Measurements from ENCODE around the gene LCE1D. TPM values are rescaled to one million over a fixed set of nuclear protein-coding genes. Genes with fewer than 3 reads are reported as not detected.

The LCE1D gene
- total RNA-seq, 1 donor from 2014 or later: not detected

Other genes starting within 250 kb of the LCE1D start
- gene LCE3E, start 229.9 kb upstream of the LCE1D start, total RNA-seq: not detected in 3 replicates
- not detected in 3 replicates for gene LCE3D, start 216.2 kb upstream of the LCE1D start, total RNA-seq
- gene LCE3C, start 196.5 kb upstream of the LCE1D start, total RNA-seq: not detected in 3 replicates
- not detected in 3 replicates for gene LCE3B, start 182.9 kb upstream of the LCE1D start, total RNA-seq
- gene LCE3A, start 173.6 kb upstream of the LCE1D start, total RNA-seq: not detected in 3 replicates
- not detected in 3 replicates for gene LCE2D, start 133.3 kb upstream of the LCE1D start, total RNA-seq
- not detected in 3 replicates for gene LCE2C, start 121.4 kb upstream of the LCE1D start, total RNA-seq
- gene LCE2B, start 110.6 kb upstream of the LCE1D start, total RNA-seq: not detected in 3 replicates
- gene LCE2A, start 98.4 kb upstream of the LCE1D start, total RNA-seq: not detected in 3 replicates
- gene LCE4A, start 88.6 kb upstream of the LCE1D start, total RNA-seq: not detected in 3 replicates
- gene KPRP, start 38.7 kb upstream of the LCE1D start, total RNA-seq: not detected in 3 replicates
- gene LCE1F, start 21.6 kb upstream of the LCE1D start, total RNA-seq: not detected in 3 replicates
- gene LCE1E, start 10.5 kb upstream of the LCE1D start, total RNA-seq: not detected in 3 replicates
- gene LCE1C, start 9.9 kb downstream of the LCE1D start, total RNA-seq: not detected in 3 replicates
- gene LCE1B, start 15.2 kb downstream of the LCE1D start, total RNA-seq: not detected in 3 replicates
- not detected in 3 replicates for gene LCE1A, start 30.8 kb downstream of the LCE1D start, total RNA-seq
- gene LCE6A, start 46.1 kb downstream of the LCE1D start, total RNA-seq: not detected in 3 replicates
- not detected in 3 replicates for gene LCE7A, start 63.3 kb downstream of the LCE1D start, total RNA-seq
- gene SMCP, start 81.6 kb downstream of the LCE1D start, total RNA-seq: not detected in 3 replicates
- 0.11 to 0.34 TPM (median 0.27 TPM) in 3 replicates for gene IVL, start 111.8 kb downstream of the LCE1D start, total RNA-seq
- gene SPRR5, start 150.5 kb downstream of the LCE1D start, total RNA-seq: not detected in 3 replicates
- not detected in 3 replicates for gene SPRR4, start 173.9 kb downstream of the LCE1D start, total RNA-seq
- not detected in 3 replicates for gene SPRR1A, start 187.4 kb downstream of the LCE1D start, total RNA-seq
- not detected in 3 replicates for gene SPRR3, start 205.0 kb downstream of the LCE1D start, total RNA-seq
- gene SPRR1B, start 234.5 kb downstream of the LCE1D start, total RNA-seq: not detected in 3 replicates
- not detected in 3 replicates for gene SPRR2D, start 244.4 kb downstream of the LCE1D start, total RNA-seq

Data from mesothelial cell of epicardium (in vitro differentiated cells).